Lung (tissue), 12 donors: ENCODE results near the gene CLDN7. TPM values are rescaled to one million over a fixed set of nuclear protein-coding genes. Genes with fewer than 3 reads are reported as not detected.

ENCODE experiments used
- ATAC-seq: fragments of 200-7000 bp; cut with Tn5 transposase; one replicate; pipeline ENCODE4 v1.9.1; 2020; ENCODE audit warnings: moderate number of reproducible peaks; ENCODE audit not compliant: insufficient read depth, low FRiP score
- DNase-seq, 3 donors: peaks; one replicate each; pipeline ENCODE4 v3.0.0-alpha.2; 2013 to 2017
- H3K27ac ChIP-seq, 2 donors: one replicate each; pipeline ENCODE4 v1.5.1; 2013; ENCODE audit warnings: mild to moderate bottlenecking in 2 of 2, moderate library complexity in 2 of 2, control low read depth in 1 of 2, inconsistent platforms in 1 of 2, low read depth in 1 of 2, low read length in 1 of 2
- H3K27me3 ChIP-seq, 3 donors: one replicate each; pipeline ENCODE4 v1.5.1; 2013; ENCODE audit warnings: low read length in 2 of 3; ENCODE audit not compliant: control insufficient read depth in 3 of 3, insufficient read depth in 3 of 3
- H3K36me3 ChIP-seq, 4 donors: one replicate each; pipeline ENCODE4 v1.5.1; 2013; ENCODE audit warnings: low read length in 4 of 4, mild to moderate bottlenecking in 1 of 4, moderate library complexity in 1 of 4; ENCODE audit not compliant: control insufficient read depth in 4 of 4, insufficient read depth in 4 of 4
- H3K4me1 ChIP-seq, 5 donors: one replicate each; pipeline ENCODE4 v1.5.1; 2013; ENCODE audit warnings: low read length in 5 of 5, mild to moderate bottlenecking in 2 of 5, moderate library complexity in 1 of 5; ENCODE audit not compliant: control insufficient read depth in 5 of 5, insufficient read depth in 5 of 5
- H3K4me3 ChIP-seq: one replicate; pipeline ENCODE4 v1.5.1; 2013; ENCODE audit warnings: mild to moderate bottlenecking, control low read depth, moderate library complexity
- H3K9ac ChIP-seq, 2 donors: one replicate each; pipeline ENCODE4 v1.5.1; 2013; ENCODE audit warnings: low read length in 2 of 2, control low read depth in 1 of 2; ENCODE audit not compliant: insufficient read depth in 1 of 2
- H3K9me3 ChIP-seq, 4 donors: one replicate each; pipeline ENCODE4 v1.5.1; 2013; ENCODE audit warnings: low read length in 3 of 4, mild to moderate bottlenecking in 1 of 4, moderate library complexity in 1 of 4; ENCODE audit not compliant: control insufficient read depth in 4 of 4, insufficient read depth in 3 of 4
- WGBS, 2 donors: extraction: QIAGEN DNeasy Blood & Tissue Kit; methylation state at CpG; one replicate each; pipeline ENCODE4 v1.1.7; 2013; 5-methylcytosine and 5-hydroxymethylcytosine counted together
- polyA plus RNA-seq, 2 donors: library from polyadenylated mRNA; stranded (reverse); fragments of 200-250 nt; gene quantifications; one replicate each; pipeline ENCODE4 v1.2.1, GENCODE V29; 2013
- total RNA-seq, 2 donors: library from RNA; depleted of rRNA in 1 of 2; stranded (reverse); fragments of >200 nt in 1 of 2; gene quantifications; one replicate each; pipeline ENCODE4 v1.2.1, GENCODE V29; 2014 to 2021
- TF ChIP-seq, protein P1 (sequence below): IDR thresholded peaks from 2 replicates; pipeline ENCODE4 v1.5.1; 2012; ENCODE audit warnings: mild to moderate bottlenecking; ENCODE audit errors: control extremely low read depth, extremely low read depth
- donor health status: control.
- donor health status: control.
- donor health status: Bipolar disorder and iron deficiency.
- donor health status: healthy.
- donor health status: DM: yes; HTN: yes; CAD: no.

The CLDN7 gene
- total and polyA plus RNA-seq, 4 donors: 117 to 199 (median 145) TPM

DNA sequence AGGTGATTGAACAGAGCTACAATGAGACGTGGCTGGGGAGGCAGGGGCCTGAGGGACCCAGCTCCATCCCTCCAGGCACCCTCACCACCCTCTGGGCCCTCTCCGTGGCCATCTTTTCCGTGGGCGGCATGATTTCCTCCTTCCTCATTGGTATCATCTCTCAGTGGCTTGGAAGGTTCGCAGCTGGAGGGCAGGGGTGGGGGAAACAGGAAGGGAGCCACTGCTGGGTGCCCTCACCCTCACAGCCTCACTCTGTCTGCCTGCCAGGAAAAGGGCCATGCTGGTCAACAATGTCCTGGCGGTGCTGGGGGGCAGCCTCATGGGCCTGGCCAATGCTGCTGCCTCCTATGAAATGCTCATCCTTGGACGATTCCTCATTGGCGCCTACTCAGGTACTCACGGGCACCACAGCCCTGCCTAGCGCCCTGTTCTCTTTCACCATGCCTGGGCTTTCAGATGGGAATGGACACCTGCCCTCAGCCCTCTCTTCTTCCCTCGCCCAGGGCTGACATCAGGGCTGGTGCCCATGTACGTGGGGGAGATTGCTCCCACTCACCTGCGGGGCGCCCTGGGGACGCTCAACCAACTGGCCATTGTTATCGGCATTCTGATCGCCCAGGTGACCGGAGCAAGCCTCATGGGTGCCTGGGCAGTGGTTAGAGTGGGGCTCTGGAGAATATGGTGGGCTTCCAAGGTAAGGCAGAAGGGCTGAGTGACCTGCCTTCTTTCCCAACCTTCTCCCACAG lies 21.4 kb upstream of the CLDN7 start:
- Histone ChIP-seq H3K4me3 (no peak overlapping the region), H3K36me3 (no peaks in the 10 kb centered on the region), H3K9me3 (no peaks in the 10 kb centered on the region), H3K9ac (no peak overlapping the region), H3K27ac (peak overlapping the region in 1 of 2 donors; percentile 85), H3K4me1 (peaks cover 0 to 21% (median 4%) of the 10 kb centered on the region in 5 donors), H3K27me3 (peaks cover 0 to 8% (median 0%) of the 10 kb centered on the region in 3 donors)
- DNase-seq (no peak), ATAC-seq (no peak)
- TF ChIP-seq, protein P1, sequence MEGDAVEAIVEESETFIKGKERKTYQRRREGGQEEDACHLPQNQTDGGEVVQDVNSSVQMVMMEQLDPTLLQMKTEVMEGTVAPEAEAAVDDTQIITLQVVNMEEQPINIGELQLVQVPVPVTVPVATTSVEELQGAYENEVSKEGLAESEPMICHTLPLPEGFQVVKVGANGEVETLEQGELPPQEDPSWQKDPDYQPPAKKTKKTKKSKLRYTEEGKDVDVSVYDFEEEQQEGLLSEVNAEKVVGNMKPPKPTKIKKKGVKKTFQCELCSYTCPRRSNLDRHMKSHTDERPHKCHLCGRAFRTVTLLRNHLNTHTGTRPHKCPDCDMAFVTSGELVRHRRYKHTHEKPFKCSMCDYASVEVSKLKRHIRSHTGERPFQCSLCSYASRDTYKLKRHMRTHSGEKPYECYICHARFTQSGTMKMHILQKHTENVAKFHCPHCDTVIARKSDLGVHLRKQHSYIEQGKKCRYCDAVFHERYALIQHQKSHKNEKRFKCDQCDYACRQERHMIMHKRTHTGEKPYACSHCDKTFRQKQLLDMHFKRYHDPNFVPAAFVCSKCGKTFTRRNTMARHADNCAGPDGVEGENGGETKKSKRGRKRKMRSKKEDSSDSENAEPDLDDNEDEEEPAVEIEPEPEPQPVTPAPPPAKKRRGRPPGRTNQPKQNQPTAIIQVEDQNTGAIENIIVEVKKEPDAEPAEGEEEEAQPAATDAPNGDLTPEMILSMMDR: no peak
- 80 to 88% methylated on average over 18 of the region's 18 CpGs for WGBS, 2 donors

DNA sequence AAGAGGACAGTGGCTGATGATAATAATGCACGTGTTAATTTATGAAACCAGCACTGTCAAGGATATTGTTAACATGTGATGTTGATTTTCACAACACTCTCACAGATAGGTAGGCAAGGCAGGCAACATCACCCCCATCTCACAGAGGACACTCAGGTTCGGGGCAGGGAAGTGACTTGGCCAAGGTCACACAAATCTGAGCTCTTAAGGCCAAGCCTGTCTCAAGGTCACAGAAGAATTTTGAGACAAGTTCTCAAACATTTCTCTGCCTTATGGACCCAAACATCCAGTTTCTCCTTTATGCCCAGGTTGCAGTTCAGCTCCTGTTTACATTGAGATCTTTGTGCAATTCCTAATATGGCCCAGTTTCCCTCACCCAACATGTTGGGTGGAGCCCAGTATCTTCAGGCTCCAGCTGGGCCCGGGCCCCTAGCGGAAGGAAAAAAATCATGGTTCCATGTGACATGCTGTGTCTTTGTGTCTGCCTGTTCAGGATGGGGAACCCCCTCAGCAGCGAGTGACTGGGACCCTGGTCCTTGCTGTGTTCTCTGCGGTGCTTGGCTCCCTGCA lies 20.6 kb upstream of the CLDN7 start:
- no peak for ATAC-seq
- Histone ChIP-seq H3K9ac (no peak overlapping the region), H3K27ac (peak overlapping the region in 1 of 2 donors; percentile 85), H3K4me1 (peaks cover 0 to 21% (median 4%) of the 10 kb centered on the region in 5 donors), H3K4me3 (no peak overlapping the region), H3K9me3 (no peaks in the 10 kb centered on the region), H3K36me3 (no peaks in the 10 kb centered on the region), H3K27me3 (peaks cover 0 to 8% (median 0%) of the 10 kb centered on the region in 3 donors)
- TF ChIP-seq, protein P1: no peak
- WGBS, 2 donors: 58 to 59% methylated on average over 6 of the region's 6 CpGs
- no peak for DNase-seq

- peaks cover 0 to 21% (median 4%) of the 10 kb centered on the region in 5 donors for H3K4me1 ChIP-seq
- DNase-seq (peak in 2 of 3 donors; percentile 51 to 53), ATAC-seq (no peak)
- 1 to 4% methylated on average over 35 to 43 of the region's 43 CpGs for WGBS, 2 donors
- H3K9ac ChIP-seq: no peak overlapping the region
- H3K27ac ChIP-seq: peak overlapping the region in 1 of 2 donors; percentile 85
- H3K9me3 ChIP-seq: no peaks in the 10 kb centered on the region
- H3K27me3 ChIP-seq: peaks cover 0 to 8% (median 0%) of the 10 kb centered on the region in 3 donors
- H3K4me3 ChIP-seq: peak overlapping the region; percentile 25
- H3K36me3 ChIP-seq: no peaks in the 10 kb centered on the region
- TF ChIP-seq, protein P1: no peak
These were observed 19.9 kb upstream of the CLDN7 start for GRCh38 chr17:7281953-7282751.
